SHP77 treated with DMSO at 0.1 percent for 48 hours (cell line): Measurements from ENCODE around the gene RTEL1.

Experiments used
- DNase-seq: peaks from one replicate; lab custom pipeline; 2025; lab: John Stamatoyannopoulos, UW

Gene RTEL1

GRCh38 chr20:63737945-63738686 lies 80.0 kb downstream of the RTEL1 start:
- DNase-seq = no peak

- DNase-seq = no peak
Measured at GRCh38 chr20:63738687-63739129, 80.6 kb downstream of the RTEL1 start.

GRCh38 chr20:63739130-63740069 lies 81.3 kb downstream of the RTEL1 start, which contains the start of gene SLC2A4RG:
Gene SLC2A4RG, plus strand, starts transcription at chr20:63739776. Its CDS starts 137 bp downstream, at chr20:63739913.
- peak; percentile 14 for DNase-seq

- DNase-seq = no peak
Measured at GRCh38 chr20:63740070-63740626, 82.0 kb downstream of the RTEL1 start.

- peak; percentile 64 for DNase-seq
Measured at GRCh38 chr20:63740627-63741353, 82.7 kb downstream of the RTEL1 start.

- no peak for DNase-seq
Measured at GRCh38 chr20:63741354-63741675, 83.2 kb downstream of the RTEL1 start.

- no peak for DNase-seq
Measured at GRCh38 chr20:63741676-63742380, 83.7 kb downstream of the RTEL1 start.

GRCh38 chr20:63742381-63743024 lies 84.4 kb downstream of the RTEL1 start:
- no peak for DNase-seq

GRCh38 chr20:63743210-63743970 lies 85.3 kb downstream of the RTEL1 start:
- DNase-seq = no peak

GRCh38 chr20:63744158-63744557 lies 86.0 kb downstream of the RTEL1 start:
- no peak for DNase-seq

GRCh38 chr20:63744574-63745423 lies 86.7 kb downstream of the RTEL1 start:
- no peak for DNase-seq

- no peak for DNase-seq
Measured at GRCh38 chr20:63745424-63745805, 87.3 kb downstream of the RTEL1 start.
